Measurements from ENCODE around the gene SNX5. TPM values are rescaled to one million over a fixed set of nuclear protein-coding genes. Genes with fewer than 3 reads are reported as not detected.

The SNX5 gene
- total RNA-seq, 1 donor from 2014 or later: 133 TPM

GRCh38 chr20:17999566-17999965, 31.0 kb upstream of the SNX5 start:
- TF ChIP-seq, protein P1, sequence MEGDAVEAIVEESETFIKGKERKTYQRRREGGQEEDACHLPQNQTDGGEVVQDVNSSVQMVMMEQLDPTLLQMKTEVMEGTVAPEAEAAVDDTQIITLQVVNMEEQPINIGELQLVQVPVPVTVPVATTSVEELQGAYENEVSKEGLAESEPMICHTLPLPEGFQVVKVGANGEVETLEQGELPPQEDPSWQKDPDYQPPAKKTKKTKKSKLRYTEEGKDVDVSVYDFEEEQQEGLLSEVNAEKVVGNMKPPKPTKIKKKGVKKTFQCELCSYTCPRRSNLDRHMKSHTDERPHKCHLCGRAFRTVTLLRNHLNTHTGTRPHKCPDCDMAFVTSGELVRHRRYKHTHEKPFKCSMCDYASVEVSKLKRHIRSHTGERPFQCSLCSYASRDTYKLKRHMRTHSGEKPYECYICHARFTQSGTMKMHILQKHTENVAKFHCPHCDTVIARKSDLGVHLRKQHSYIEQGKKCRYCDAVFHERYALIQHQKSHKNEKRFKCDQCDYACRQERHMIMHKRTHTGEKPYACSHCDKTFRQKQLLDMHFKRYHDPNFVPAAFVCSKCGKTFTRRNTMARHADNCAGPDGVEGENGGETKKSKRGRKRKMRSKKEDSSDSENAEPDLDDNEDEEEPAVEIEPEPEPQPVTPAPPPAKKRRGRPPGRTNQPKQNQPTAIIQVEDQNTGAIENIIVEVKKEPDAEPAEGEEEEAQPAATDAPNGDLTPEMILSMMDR (IDR thresholded peaks at IDR 0.05; ENCODE audit: unreplicated experiment): no peak
- Mint-ChIP-seq H3K36me3 (no peaks in the 10 kb centered on the region), H3K27me3 (ENCODE audit: low read depth) (no peaks in the 10 kb centered on the region), H3K4me1 (peaks cover 7% of the 10 kb centered on the region), H3K27ac (no peak overlapping the region), H3K4me3 (no peak overlapping the region), H3K9me3 (no peaks in the 10 kb centered on the region)
- no peak for DNase-seq (ENCODE audit: low spot score in 2 of 2, unreplicated experiment in 2 of 2)

DNA sequence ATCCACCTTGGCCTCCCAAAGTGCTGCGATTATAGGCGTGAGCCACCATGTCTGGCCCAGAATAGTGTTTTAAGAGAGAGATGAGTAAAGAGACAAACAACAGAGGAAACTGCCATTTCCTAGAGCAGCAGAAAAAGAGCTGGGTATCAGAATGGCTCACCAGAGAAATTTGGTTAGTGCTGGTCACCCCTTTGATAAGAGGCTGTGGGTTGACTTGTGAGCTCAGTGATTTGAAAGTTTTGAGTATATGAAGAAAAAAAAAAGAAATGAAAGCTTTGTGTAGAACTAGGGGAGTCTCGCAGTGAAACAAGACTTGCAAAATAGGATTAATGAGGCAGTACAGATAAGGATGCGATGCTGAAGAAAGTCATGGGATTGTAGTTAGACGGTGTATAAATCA, 29.9 kb upstream of the SNX5 start:
- TF ChIP-seq, protein P1 (IDR thresholded peaks at IDR 0.05; ENCODE audit: unreplicated experiment): no peak
- no peak overlapping the region for H3K27ac Mint-ChIP-seq
- H3K4me1 Mint-ChIP-seq: peaks cover 7% of the 10 kb centered on the region
- no peaks in the 10 kb centered on the region for H3K27me3 Mint-ChIP-seq (ENCODE audit: low read depth)
- no peaks in the 10 kb centered on the region for H3K9me3 Mint-ChIP-seq
- H3K4me3 Mint-ChIP-seq: no peak overlapping the region
- DNase-seq (ENCODE audit: low spot score in 2 of 2, unreplicated experiment in 2 of 2): no peak
- H3K36me3 Mint-ChIP-seq: no peaks in the 10 kb centered on the region

DNA sequence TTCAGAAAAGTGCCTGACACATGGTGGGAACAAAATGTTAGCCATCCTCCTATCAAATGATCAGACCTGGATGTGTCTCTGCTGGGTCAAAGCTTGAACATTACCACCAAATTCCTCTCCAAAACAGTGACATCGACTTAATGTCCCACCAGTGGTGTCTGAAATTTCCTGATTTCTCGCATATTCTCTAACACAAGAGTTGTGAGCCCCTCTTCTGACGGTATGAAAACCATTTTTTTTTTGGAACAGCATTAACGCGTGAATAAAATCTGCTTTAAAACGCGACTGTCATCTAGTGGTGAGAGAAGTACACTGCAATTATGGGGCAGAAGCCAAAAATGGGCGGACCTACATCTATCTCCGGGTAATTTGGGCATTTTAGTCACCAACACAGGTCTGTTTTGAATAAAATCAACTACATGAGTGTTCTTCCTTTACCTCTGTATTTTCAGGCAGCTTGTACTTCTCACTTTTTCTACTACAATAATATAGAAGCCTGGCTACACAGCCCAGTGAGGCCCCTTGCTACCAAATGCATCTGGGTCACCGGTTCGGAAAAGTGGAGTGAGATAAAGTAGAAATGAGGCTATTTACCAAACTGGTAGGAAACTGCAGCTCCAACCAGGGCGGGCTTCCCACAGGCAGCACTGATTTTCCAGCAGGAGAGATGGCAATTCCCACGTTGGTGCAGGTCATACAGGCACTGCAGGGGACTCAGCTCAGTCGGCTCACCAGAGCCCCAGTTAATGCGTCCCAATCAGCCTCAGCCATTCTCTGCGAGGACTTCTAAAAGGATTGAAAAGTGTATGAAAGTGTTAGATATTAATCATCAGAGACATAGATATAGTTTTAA, 27.6 kb upstream of the SNX5 start:
- H3K27ac Mint-ChIP-seq: no peak overlapping the region
- TF ChIP-seq, protein P1 (IDR thresholded peaks at IDR 0.05; ENCODE audit: unreplicated experiment): peak; percentile 88
- no peaks in the 10 kb centered on the region for H3K27me3 Mint-ChIP-seq (ENCODE audit: low read depth)
- H3K36me3 Mint-ChIP-seq: peaks cover 2% of the 10 kb centered on the region
- no peak overlapping the region for H3K4me3 Mint-ChIP-seq
- DNase-seq (ENCODE audit: low spot score in 2 of 2, unreplicated experiment in 2 of 2): no peak
- peaks cover 7% of the 10 kb centered on the region for H3K4me1 Mint-ChIP-seq
- H3K9me3 Mint-ChIP-seq: no peaks in the 10 kb centered on the region

GRCh38 chr20:17993546-17993945, 25.0 kb upstream of the SNX5 start:
- TF ChIP-seq, protein P1 (IDR thresholded peaks at IDR 0.05; ENCODE audit: unreplicated experiment): no peak
- no peaks in the 10 kb centered on the region for H3K9me3 Mint-ChIP-seq
- no peaks in the 10 kb centered on the region for H3K27me3 Mint-ChIP-seq (ENCODE audit: low read depth)
- H3K27ac Mint-ChIP-seq: no peak overlapping the region
- H3K4me3 Mint-ChIP-seq: no peak overlapping the region
- peaks cover 7% of the 10 kb centered on the region for H3K4me1 Mint-ChIP-seq
- H3K36me3 Mint-ChIP-seq: peaks cover 6% of the 10 kb centered on the region
- DNase-seq (ENCODE audit: low spot score in 2 of 2, unreplicated experiment in 2 of 2): no peak

- H3K27ac Mint-ChIP-seq: no peak overlapping the region
- H3K36me3 Mint-ChIP-seq: peaks cover 6% of the 10 kb centered on the region
- H3K4me1 Mint-ChIP-seq: peaks cover 7% of the 10 kb centered on the region
- no peak overlapping the region for H3K4me3 Mint-ChIP-seq
- no peaks in the 10 kb centered on the region for H3K27me3 Mint-ChIP-seq (ENCODE audit: low read depth)
- TF ChIP-seq, protein P1 (IDR thresholded peaks at IDR 0.05; ENCODE audit: unreplicated experiment): no peak
- no peaks in the 10 kb centered on the region for H3K9me3 Mint-ChIP-seq
- DNase-seq (ENCODE audit: low spot score in 2 of 2, unreplicated experiment in 2 of 2): no peak
These were observed 24.4 kb upstream of the SNX5 start for GRCh38 chr20:17992847-17993513.

Data from mesothelial cell of epicardium (in vitro differentiated cells).